Endothelial cell of umbilical vein (primary cell): ENCODE data around the gene GYS1. TPM values are rescaled to one million over a fixed set of nuclear protein-coding genes. Genes with fewer than 3 reads are reported as not detected.
A peak's percentile ranks its signal among the peaks of the same experiment; 100 is the strongest.
"Not testable (repeated sequence)": the region's sequence is repeated elsewhere in the genome, so short reads cannot be mapped to it uniquely, and the experiment has no call there.

Experiments used
- Bru-seq: library from RNA; stranded (reverse); fragments of 400-500 nt; gene quantifications from one replicate; lab custom pipeline; 2021; lab: Mats Ljungman, UMichigan
- BruChase-seq, 2 experiments: library from RNA; stranded (reverse); fragments of 400-500 nt; gene quantifications; one replicate each; lab custom pipeline; 2021; lab: Mats Ljungman, UMichigan
- BruUV-seq: library from RNA; stranded (reverse); fragments of 400-500 nt; replicated peaks from 2 replicates; lab custom pipeline; 2021; lab: Mats Ljungman, UMichigan
- CTCF ChIA-PET: fragments of 300-600, 350-600 bp; sonication (Branson Sonifier 250); formaldehyde crosslinking; loops from one replicate; lab custom pipeline; 2021; ENCODE audit warnings: antibody characterized with exemption, inconsistent platforms; lab: Charles Lee
- POLR2A ChIA-PET: fragments of 300-600, 350-600 bp; sonication (Branson Sonifier 250); formaldehyde crosslinking; loops from one replicate; lab custom pipeline; 2021; ENCODE audit warnings: antibody characterized with exemption, inconsistent platforms; lab: Charles Lee
- DNase-seq: peaks from one replicate; pipeline ENCODE4 v3.0.0-alpha.2; 2011; ENCODE audit warnings: low read depth, low spot score
- FAIRE-seq: peaks from 2 replicates; lab custom pipeline; 2011; peaks lifted over from hg19 to GRCh38; lab: Jason Lieb, UNC
- H2AFZ ChIP-seq: 2 replicates; pipeline ENCODE4 v1.6.0; 2012; ENCODE audit warnings: low read depth, low read length, control low read depth, inconsistent platforms
- H3K27ac ChIP-seq: 2 replicates; pipeline ENCODE4 v1.5.1; 2011; ENCODE audit warnings: low read depth, mild to moderate bottlenecking, control low read depth, low read length, moderate library complexity; ENCODE audit not compliant: insufficient read depth
- H3K27me3 ChIP-seq, 2 experiments: 2 replicates each; pipeline versions ENCODE4 v1.6.0 to v1.6.1; 2011; ENCODE audit warnings: low read length in 2 of 2, mixed read lengths in 1 of 2; ENCODE audit not compliant: control insufficient read depth in 2 of 2, insufficient read depth in 2 of 2
- H3K36me3 ChIP-seq, 2 experiments: 2 replicates in 1 of 2; 3 replicates in 1 of 2; pipeline ENCODE4 v1.5.1; 2011; ENCODE audit warnings: low read length in 2 of 2, mild to moderate bottlenecking in 1 of 2, moderate library complexity in 1 of 2; ENCODE audit not compliant: control insufficient read depth in 2 of 2, insufficient read depth in 2 of 2; ENCODE audit errors: extremely low read depth in 1 of 2
- H3K4me1 ChIP-seq: 3 replicates; pipeline ENCODE4 v1.5.1; 2011; ENCODE audit warnings: mild to moderate bottlenecking, low read length; ENCODE audit not compliant: control insufficient read depth, insufficient read depth; ENCODE audit errors: extremely low read depth
- H3K4me2 ChIP-seq: 2 replicates; pipeline ENCODE4 v1.6.1; 2011; ENCODE audit warnings: low read length, control low read depth, mixed read lengths; ENCODE audit not compliant: insufficient read depth
- H3K4me3 ChIP-seq, 3 experiments: fragments of 200-600 bp in 1 of 3; sonication (generic), shearing (Covaris generic) in 1 of 3; replicated peaks in 1 of 3; 2 replicates each; pipeline ENCODE4 v1.5.1; 2011 to 2016; ENCODE audit warnings: control low read depth in 3 of 3, low read length in 3 of 3, mild to moderate bottlenecking in 2 of 3, inconsistent platforms in 1 of 3, low read depth in 1 of 3, moderate library complexity in 1 of 3; ENCODE audit not compliant: insufficient read depth in 1 of 3
- H3K79me2 ChIP-seq: 2 replicates; pipeline ENCODE4 v1.6.0; 2012; ENCODE audit warnings: low read length, inconsistent platforms; ENCODE audit not compliant: control insufficient read depth, insufficient read depth
- H3K9ac ChIP-seq: replicated peaks from 2 replicates; pipeline ENCODE3; 2011; ENCODE audit warnings: low read length, control low read depth; ENCODE audit not compliant: insufficient read depth; ENCODE audit errors: extremely low read depth
- H3K9me1 ChIP-seq: replicated peaks from 3 replicates; pipeline ENCODE4 v1.6.0; 2011; ENCODE audit warnings: mild to moderate bottlenecking, low read length; ENCODE audit not compliant: control insufficient read depth, insufficient read depth; ENCODE audit errors: extremely low read depth
- H3K9me3 ChIP-seq: replicated peaks from 2 replicates; pipeline ENCODE4 v1.5.1; 2012; ENCODE audit warnings: low read length, inconsistent platforms; ENCODE audit not compliant: control insufficient read depth, insufficient read depth
- H4K20me1 ChIP-seq: replicated peaks from 2 replicates; pipeline ENCODE3; 2011; ENCODE audit warnings: mild to moderate bottlenecking, low read length; ENCODE audit not compliant: control insufficient read depth, insufficient read depth; ENCODE audit errors: extremely low read depth
- CTCF ChIP-seq, 2 donors: IDR thresholded peaks; 1 replicate in 1 of 2; 2 replicates in 1 of 2; pipeline ENCODE4 v1.5.1; 2011; ENCODE audit warnings: low read length in 2 of 2, mild to moderate bottlenecking in 2 of 2, moderate library complexity in 2 of 2, control low read depth in 1 of 2, inconsistent platforms in 1 of 2, low read depth in 1 of 2; ENCODE audit not compliant: insufficient read depth in 1 of 2; ENCODE audit errors: extremely low read depth in 1 of 2
- EZH2 ChIP-seq: IDR thresholded peaks from 2 replicates; pipeline ENCODE4 v1.6.1; 2012; ENCODE audit warnings: borderline replicate concordance, low read depth, mild to moderate bottlenecking, moderate library complexity, low read length, inconsistent platforms; ENCODE audit not compliant: severe bottlenecking
- FOS ChIP-seq: IDR thresholded peaks from 2 replicates; pipeline ENCODE4 v1.6.1; 2011; ENCODE audit warnings: mild to moderate bottlenecking, low read length, moderate library complexity, borderline replicate concordance; ENCODE audit not compliant: insufficient read depth
- GATA2 ChIP-seq: IDR thresholded peaks from 2 replicates; pipeline ENCODE4 v1.7.0; 2011; ENCODE audit warnings: low read depth, mild to moderate bottlenecking, moderate library complexity, mixed read lengths, low read length; ENCODE audit not compliant: insufficient read length, insufficient read depth
- JUN ChIP-seq: IDR thresholded peaks from 2 replicates; pipeline ENCODE4 v1.6.1; 2011; ENCODE audit warnings: borderline replicate concordance, low read depth; ENCODE audit not compliant: insufficient read length, insufficient read depth
- MAX ChIP-seq: IDR thresholded peaks from 2 replicates; pipeline ENCODE4 v1.6.1; 2011; ENCODE audit not compliant: insufficient read depth, insufficient read length
- MYC ChIP-seq: IDR thresholded peaks from one replicate; pipeline ENCODE4 v1.6.1; 2011; ENCODE audit warnings: mild to moderate bottlenecking, low read depth, low read length
- POLR2A ChIP-seq: IDR thresholded peaks from 2 replicates; pipeline ENCODE4 v1.6.1; 2012; ENCODE audit warnings: low read depth, mild to moderate bottlenecking, control low read depth, low read length
- POLR2AphosphoS5 ChIP-seq: IDR thresholded peaks from 2 replicates; pipeline ENCODE4 v1.6.1; 2012; ENCODE audit warnings: low read depth, mild to moderate bottlenecking, control low read depth, low read length, moderate library complexity; ENCODE audit not compliant: insufficient read depth
- dilution Hi-C: fragments of 300-500 bp; cut with MboI; formaldehyde crosslinking; loops from one replicate; pipeline ENCODE4 v1.15.0; 2019; ENCODE audit warnings: low sequenced_read_pairs; ENCODE audit not compliant: extremely low pct_ligation_motif_present
- intact Hi-C: fragments of 100-400 bp; cut with micrococcal nuclease; formaldehyde crosslinking; loops from one replicate; pipeline ENCODE4 v1.10.0; 2022
- long read RNA-seq: library from polyadenylated mRNA; stranded (forward); transcript quantifications from one replicate; pipeline ENCODE4 v2.0.0, GENCODE V29; 2021
- polyA minus RNA-seq, 3 experiments: library from RNA; depleted of rRNA, polyadenylated mRNA; stranded (reverse); fragments of >200 nt; gene quantifications; 1 replicate in 1 of 3; 2 replicates in 2 of 3; pipeline ENCODE4 v1.2.3, GENCODE V29; 2011
- polyA plus RNA-seq, 4 experiments: library from polyadenylated mRNA; depleted of rRNA in 3 of 4; stranded (reverse) in 3 of 4; unstranded in 1 of 4; fragments of >200 nt; gene quantifications; 2 replicates each; pipeline versions ENCODE4 v1.2.1 to v1.2.3, GENCODE V29; 2011 to 2012; ENCODE audit warnings: missing spikeins in 1 of 4
- total RNA-seq: library from RNA; stranded (reverse); gene quantifications from 2 replicates; pipeline ENCODE4 v1.2.3, GENCODE V29; 2021

GYS1 gene
- 53.9 and 58.9 TPM in 2 replicates for total RNA-seq
- polyA plus RNA-seq = 39.0 and 41.7 TPM in 2 replicates
- polyA plus RNA-seq (2011; cell fraction: cytosol; rRNA removed) = 28.7 and 31.3 TPM in 2 replicates
- polyA plus RNA-seq (2011; cell fraction: nucleus; rRNA removed) = 58.2 and 75.4 TPM in 2 replicates
- polyA plus RNA-seq (2012) = 57.7 and 64.6 TPM in 2 replicates
- 41.1 and 61.1 TPM in 2 replicates for polyA minus RNA-seq
- polyA minus RNA-seq (2011; cell fraction: cytosol; rRNA and poly(A)+ RNA removed) = 38.7 TPM
- polyA minus RNA-seq (2011; cell fraction: nucleus; rRNA and poly(A)+ RNA removed) = 26.9 and 29.9 TPM in 2 replicates
- percentile 59 among the genes with signal in this experiment for Bru-seq, nascent RNA
- percentile 83 among the genes with signal in this experiment for BruChase-seq, experiment 1, labeled RNA remaining after a 6-hour chase
- BruChase-seq, experiment 2, labeled RNA remaining after a 2-hour chase = percentile 81 among the genes with signal in this experiment
- long read RNA-seq, transcript GYS1-202 (16 exons, 3,574 nt) = major isoform, 37 of 62 reads
- long read RNA-seq, partial matches to known transcripts = 11 of 62 reads
- long read RNA-seq, other reads (novel, unspliced or antisense) = 14 of 62 reads

- intact Hi-C loops = loop anchor here (1.0 to 10.0 kb wide), 6 partner anchors 15 to 359 kb away; partner anchors contain the start of genes DBP, HRC, SNRNP70 and TRPM4
- Histone ChIP-seq H3K4me2 (peak within 1 kb of the TSS; percentile 91), H2AFZ (peak within 1 kb of the TSS; percentile 77), H3K27me3 (no peaks in the 10 kb centered on the region), H3K36me3 (peaks cover 0 to 3% of the 10 kb centered on the region in 2 experiments), H4K20me1 (no peaks in the 10 kb centered on the region), H3K4me1 (peaks cover 14% of the 10 kb centered on the region), H3K9me3 (no peaks in the 10 kb centered on the region), H3K9ac (peak within 1 kb of the TSS; percentile 89), H3K79me2 (peaks cover 58% of the 10 kb centered on the region), H3K9me1 (no peaks in the 10 kb centered on the region), H3K27ac (peak within 1 kb of the TSS; percentile 61), H3K4me3 (peak within 1 kb of the TSS; percentile 83 to 92 (median 86))
- FAIRE-seq = peak; percentile 99
- POLR2A ChIA-PET = interaction anchor here (0.6 to 1.5 kb wide), 6 partner anchors 10 to 374 kb away, joined by 3 to 6 read pairs (median 3); partner anchors contain the start of genes FTL, PPP1R15A, RPL18 and SPHK2
- TF ChIP-seq MAX = no peak
- TF ChIP-seq GATA2 = no peak
- TF ChIP-seq FOS = no peak
- TF ChIP-seq JUN = no peak
- TF ChIP-seq EZH2 = no peak
- TF ChIP-seq POLR2AphosphoS5 = peak; percentile 77
- peak; percentile 88 for TF ChIP-seq POLR2A
- peak; percentile 72 for TF ChIP-seq MYC
- peak; percentile 98 to 100 for TF ChIP-seq CTCF (IDR thresholded peaks at IDR 0.05; ENCODE audit: extremely low read depth in 1 of 2, insufficient read depth in 1 of 2, low read depth in 1 of 2, low read length in 2 of 2)
- dilution Hi-C loops = no loop called here
- CTCF ChIA-PET = interaction anchor here (0.6 to 3.3 kb wide), 33 partner anchors 10 to 1125 kb away, joined by 3 to 41 read pairs (median 4); partner anchors contain the start of genes LIN7B and PPP1R15A
- peak; percentile 100 for DNase-seq
- BruUV-seq = TSS peak; percentile 66
Measured at GRCh38 chr19:48993175-48994034, at the start of gene GYS1, which contains the start of gene RUVBL2. GYS1 (minus strand) TSS chr19:48993309; CDS start chr19:48993112, 197 bp downstream. RUVBL2 (plus strand) TSS chr19:48993887; CDS start chr19:48993912, 25 bp downstream.

- POLR2A ChIA-PET = not testable (repeated sequence)
Measured at GRCh38 chr19:49042666-49043065, 49.6 kb upstream of the GYS1 start.

More at GRCh38 chr19:49042666-49043065, 49.6 kb upstream of the GYS1 start:
- H3K4me1 ChIP-seq, H3K79me2 ChIP-seq, H3K36me3 ChIP-seq, H4K20me1 ChIP-seq, intact Hi-C loops, H3K27ac ChIP-seq, H3K9ac ChIP-seq, H3K4me3 ChIP-seq, H3K4me2 ChIP-seq, H3K9me3 ChIP-seq, H3K9me1 ChIP-seq, H2AFZ ChIP-seq, FAIRE-seq, dilution Hi-C loops, H3K27me3 ChIP-seq, BruUV-seq, CTCF ChIA-PET, DNase-seq: not testable (repeated sequence)
